T-helper 22 cell (primary cell): Measurements from ENCODE around the gene CCDC85B.
"Not testable (repeated sequence)": the region's sequence is repeated elsewhere in the genome, so short reads cannot be mapped to it uniquely, and the experiment has no call there.

Source experiments
- DNase-seq: peaks from one replicate; pipeline ENCODE4 v3.0.0-alpha.2; 2020; ENCODE audit warnings: low read depth

CCDC85B gene

DNA sequence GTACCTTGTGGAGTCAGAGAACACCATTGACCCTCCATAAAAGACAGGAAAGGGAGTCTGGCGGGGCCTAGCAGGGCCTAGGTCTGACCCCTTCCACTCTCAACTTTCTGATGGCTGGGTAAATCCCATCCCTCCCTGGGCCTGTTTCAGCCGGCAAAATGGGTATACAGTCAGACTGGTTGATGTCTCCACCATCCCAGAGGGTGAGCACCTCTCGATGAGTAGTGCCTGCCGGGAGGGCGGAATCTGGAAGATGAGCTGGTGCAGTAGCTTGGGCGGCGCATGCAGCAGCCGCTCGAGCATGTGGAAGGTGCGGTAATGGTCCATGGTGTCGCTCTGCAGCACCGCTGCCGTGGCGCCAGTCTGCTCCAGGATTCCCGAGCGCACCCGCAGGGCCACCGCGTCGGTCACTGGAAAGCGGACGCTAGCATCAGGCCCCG, 2.7 kb upstream of the CCDC85B start:
- DNase-seq, result no peak

- DNase-seq, result peak; percentile 96
These were observed 2.2 kb upstream of the CCDC85B start, which contains the start of gene FIBP for GRCh38 chr11:65888163-65888814. Gene FIBP (minus strand): TSS chr11:65888471. CDS start chr11:65888418, 53 bp downstream.

DNA sequence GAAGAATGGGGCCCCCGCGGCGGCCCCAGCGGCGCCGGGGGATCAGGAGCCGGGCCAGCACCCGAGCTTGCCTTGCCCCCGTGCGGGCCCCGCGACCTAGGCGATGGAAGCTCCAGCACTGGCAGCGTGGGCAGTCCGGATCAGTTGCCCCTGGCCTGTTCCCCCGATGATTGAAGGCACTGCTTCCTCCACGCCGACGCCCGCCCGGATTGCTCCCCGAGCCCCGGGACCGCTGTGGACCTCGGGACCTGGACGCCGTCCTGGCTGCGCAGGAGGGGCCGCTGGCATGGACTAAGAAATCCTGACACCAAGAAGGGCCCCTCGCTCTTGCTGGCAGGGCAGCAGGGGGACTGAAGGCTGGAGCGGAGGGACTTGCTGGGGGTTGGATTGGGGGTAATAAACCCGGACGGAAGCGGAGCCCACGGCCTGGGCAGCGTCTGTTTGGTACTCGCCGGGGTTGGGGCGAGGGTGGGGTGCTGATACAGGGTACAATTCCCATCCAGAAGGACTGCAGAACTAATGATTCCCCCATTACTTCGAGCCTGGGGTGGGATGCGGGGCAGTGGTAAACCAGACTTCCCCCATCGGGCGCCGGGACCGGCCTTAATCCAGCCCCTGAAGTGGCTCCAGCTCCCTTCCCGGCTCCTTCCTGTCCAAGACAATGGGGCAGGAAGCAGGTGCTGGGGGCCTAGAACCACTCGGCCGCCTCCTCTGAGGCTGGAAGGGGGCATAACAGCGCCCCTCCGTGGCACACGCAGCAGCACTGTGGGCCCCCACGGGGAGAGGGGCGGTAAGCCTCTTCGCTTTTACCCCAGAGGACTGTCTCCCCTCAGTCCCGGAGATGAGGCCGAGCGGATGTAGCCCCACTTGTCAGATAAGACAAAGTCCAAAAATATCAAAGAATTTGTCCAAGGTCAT, 1.0 kb downstream of the CCDC85B start:
- DNase-seq, result no peak

DNA sequence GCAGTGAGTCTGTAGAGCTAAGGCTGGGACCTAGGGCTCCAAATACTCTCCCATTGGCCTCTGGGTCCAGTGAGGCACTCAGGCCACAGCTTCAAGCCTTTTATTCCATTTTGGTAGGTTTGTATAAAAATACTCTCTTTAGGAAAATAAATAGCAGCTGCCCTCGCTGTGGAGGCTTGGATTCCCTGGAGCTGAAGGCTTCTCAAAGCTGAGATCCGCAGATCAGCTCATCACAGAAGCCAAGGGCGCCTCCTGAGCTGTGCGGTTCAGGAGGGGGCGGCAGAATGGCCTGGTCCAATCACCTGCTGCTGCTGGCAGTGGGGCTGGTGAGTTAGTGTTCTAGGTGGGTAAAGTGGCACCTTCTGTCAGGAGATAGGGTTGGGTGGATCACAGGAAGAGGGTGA, 1.7 kb downstream of the CCDC85B start:
- DNase-seq, result not testable (repeated sequence)

DNA sequence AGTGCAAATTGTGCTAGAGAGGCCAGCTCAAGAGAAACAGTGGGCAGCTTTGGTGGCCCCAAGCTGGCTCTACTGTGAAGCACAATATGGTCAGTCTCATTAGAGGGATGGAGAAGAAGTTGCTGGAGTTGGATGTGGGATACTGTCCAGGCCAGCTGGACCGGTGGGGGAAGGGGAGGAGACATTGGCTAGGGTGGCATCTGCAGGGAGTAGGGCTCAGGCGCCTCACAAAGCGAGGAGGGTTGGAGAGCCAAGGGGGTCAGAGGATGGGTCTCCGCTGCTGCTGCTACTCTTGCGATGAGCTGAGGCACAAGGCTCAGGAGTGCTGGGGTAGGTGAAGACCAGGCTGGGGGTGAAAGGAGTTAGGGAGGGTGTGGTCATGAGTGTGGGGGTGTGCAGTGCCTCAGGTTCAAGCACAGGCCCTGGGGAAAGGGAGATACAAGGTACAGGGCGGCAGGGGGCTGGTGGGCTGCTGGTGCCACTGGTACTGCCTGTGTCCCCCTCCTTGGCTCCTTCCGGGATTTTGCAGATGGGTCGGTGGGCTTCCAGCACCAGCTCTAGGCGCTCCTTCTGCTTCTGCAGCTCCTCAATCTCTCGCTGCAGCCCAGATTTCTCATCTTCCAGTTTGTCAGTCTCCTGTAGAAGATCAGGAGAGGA, 2.3 kb downstream of the CCDC85B start:
- no peak for DNase-seq

DNA sequence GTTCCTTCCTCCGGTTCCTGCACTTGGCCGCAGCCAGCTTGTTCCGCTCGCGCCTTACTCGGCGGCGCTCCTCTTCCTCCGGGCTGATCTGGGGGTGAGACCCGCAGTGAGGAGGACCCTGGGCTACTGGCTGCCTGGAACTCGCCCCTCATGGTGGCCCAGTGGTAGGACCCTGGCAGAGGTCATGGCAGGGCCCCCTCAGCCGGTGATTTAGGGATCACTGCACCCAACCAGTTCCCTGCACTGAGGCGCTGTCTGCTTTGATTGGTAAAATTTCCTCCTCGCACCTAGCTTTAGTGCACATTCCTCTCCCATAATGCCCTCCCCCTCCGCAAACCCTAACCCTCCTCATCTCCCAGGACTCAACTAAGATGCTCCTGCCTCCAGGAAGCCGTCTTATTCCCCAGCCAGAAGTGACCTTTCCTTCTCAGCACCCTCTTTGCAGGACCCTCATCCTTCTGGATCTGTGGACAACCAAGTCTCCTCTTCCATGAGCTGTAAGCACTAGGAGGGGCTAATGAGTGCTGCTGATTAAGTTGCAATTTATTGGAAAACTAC, 3.6 kb downstream of the CCDC85B start:
- DNase-seq, result no peak

- DNase-seq, result no peak
These were observed 5.1 kb downstream of the CCDC85B start for GRCh38 chr11:65895482-65895981.

DNA sequence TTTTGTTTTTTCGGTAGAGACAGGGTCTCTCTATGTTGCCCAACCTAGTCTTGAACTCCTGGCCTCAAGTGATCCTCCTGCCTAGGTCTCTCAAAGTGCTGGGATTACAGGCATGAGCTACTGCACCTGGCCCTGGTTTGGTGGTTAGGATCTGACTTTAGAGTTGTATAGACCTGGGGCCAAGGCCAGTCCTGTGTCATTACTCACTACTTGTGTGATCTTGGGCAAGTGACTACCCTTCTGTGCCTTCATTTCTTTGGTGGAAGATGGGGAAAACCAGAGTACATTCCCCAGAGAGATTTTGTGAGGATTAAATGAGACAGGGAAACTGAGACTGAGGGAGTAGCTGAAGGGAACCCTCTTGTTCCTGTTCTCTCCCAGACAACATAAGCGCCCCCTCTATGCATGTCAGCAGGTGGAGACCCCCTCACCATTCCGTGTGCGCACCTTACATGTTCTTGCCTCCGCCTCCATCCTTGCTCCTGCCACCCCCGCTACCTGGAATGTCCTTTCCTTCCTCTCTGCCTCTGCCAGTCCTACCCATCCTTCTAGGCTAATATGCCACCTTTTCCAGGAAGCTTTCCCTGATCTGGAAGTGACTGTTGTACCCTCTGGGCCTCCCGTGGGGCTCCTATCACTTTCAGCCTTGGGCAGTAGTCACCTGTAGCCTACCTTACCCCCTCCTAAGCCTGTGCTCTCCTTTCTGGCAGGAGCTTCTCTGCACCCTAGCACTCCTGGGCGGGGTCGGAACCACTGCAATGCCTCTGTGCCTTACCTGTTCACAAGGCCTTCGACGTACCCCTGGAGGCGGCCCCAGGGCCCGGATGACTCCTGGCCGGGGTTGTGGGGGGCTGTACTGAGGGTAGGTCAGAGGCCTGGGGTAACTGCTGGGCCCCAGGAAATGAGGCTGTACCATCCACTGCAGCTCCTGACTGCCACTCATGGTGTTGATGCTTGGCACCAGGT, 5.8 kb downstream of the CCDC85B start:
- DNase-seq, result no peak

- DNase-seq, result no peak
These were observed 6.6 kb downstream of the CCDC85B start for GRCh38 chr11:65897020-65897471.

DNA sequence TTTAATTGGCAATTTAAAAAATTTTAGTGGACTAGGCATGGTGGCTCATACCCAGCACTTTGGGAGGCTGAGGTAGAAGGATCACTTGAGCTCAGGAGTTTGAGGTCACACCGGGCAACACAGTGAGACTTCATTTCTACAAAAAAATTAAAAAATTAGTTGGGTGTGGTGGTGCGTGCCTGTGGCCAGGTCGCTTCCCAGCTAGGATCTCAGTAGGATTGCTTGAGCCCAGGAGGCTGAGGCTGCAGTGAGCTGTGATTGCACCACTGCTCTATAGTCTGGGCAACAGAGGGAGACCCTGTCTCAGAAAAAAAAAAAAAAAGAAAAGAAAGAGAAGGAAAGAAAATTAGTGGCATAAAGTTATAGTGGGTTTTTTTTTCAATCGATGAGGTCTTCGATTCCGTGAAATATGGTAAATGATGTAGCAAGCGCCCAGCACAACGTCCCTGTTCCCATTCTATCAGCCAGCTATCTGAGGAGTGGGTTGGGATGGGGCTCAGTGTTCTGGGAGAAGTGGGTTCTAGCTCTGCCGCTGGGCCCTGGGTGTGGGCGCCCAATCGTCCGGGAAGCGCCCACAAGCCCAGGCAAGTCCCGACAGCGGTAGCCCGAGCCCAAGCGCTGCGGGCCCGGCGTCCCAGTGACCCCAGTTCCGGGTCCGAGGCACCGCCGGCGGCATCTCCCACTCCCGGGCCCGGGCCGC, 8.3 kb downstream of the CCDC85B start:
- DNase-seq, result no peak

GRCh38 chr11:65899356-65900124, 9.1 kb downstream of the CCDC85B start:
- DNase-seq, result peak; percentile 44

DNA sequence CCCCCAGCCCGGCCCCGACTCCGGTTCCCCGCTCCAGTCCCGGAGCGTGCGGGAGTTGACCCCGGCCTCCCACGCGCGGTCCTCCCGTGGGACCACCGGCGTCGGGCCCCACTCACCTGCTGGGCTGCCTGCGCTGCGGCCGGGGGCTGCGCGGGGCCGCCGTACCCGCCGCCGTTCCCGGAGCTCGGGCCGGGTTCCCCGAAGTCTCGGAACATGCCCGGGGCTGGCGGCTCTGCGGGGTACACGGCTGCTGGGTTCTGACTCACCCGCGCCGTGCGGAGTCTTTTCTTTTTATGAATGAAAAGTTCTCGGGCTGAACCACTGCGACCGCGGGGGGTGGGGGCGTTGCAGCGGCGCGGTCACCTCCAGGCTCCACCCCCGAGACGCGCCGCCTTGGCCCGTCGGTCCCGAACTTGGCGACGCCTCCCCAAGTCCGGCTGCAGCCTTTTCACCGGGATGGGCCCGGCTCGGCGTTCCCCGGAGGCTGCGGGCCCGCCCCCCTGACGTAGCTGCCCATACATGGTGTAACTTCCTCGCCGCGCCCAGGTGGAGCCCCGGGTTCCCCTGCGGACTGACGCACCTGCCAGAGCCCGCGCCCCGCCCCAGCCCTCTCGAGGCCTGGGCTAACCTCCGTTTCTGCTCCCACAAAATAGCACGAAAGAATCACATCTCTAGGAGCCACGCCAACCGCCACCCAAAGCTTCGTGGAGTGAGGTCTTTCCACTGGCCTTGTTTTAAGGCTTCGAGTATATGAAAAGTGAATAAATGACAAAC, 9.8 kb downstream of the CCDC85B start, which contains the start of gene FOSL1:
Gene FOSL1, minus strand, starts transcription at position 264 of the 774 bp plus-strand sequence. Its CDS starts 49 bp downstream, at position 215.
- peak; percentile 97 for DNase-seq

DNA sequence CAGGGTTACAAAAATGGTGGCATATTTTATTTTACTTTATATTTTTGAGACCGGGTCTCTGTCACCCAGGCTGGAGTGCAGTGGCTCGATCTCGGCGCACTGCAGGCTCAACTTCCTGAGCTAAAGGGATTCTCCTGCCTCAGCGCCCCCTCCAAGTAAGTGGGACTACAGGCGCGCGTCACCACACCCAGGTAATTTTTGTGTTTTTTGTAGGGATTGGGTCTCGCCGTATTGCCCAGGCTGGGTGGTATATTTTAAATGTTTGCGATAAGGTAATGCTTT, 10.4 kb downstream of the CCDC85B start:
- DNase-seq, result no peak

DNA sequence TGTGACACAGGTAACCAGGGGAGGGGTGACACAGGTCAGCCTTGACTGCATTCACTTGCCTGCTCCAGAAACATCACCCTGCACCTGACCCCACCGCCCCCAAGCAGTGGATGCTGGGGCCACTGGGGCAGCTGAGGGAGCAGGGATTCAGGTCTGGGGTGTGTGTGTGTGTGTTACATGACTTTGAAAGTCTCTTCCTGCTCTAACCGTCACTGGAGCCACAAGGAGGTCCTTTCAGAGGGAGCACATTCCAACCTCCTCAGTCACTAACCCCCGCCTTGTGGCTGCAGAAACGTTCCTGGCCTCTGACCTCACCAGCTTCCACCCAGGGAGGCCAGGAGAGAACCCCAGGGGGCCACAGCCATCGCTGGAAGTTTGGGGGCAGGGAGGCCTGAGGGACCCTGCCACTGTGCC, 12.6 kb downstream of the CCDC85B start:
- no peak for DNase-seq

GRCh38 chr11:65903715-65904114, 13.2 kb downstream of the CCDC85B start:
- DNase-seq, result no peak

DNA sequence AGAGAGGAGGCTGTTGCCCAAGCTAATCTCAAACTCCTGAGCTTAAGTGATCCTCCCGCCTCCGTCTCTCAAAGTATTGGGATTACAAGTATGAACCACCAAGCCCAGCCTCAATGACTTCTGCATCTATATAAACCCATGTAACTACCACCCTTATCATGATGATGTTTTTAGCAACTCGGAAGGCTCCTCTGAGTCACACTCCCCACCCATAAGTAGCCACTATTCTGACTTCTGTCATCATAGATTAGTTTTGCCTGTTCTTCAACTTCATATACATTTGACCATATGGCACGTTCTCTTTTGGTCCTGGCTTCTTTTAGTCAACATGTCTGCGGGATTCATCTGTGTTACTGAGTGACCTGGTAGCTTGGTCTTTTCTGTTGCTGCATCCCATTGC, 16.1 kb downstream of the CCDC85B start:
- DNase-seq, result no peak

- no peak for DNase-seq
These were observed 17.4 kb downstream of the CCDC85B start for GRCh38 chr11:65907878-65908277.

DNA sequence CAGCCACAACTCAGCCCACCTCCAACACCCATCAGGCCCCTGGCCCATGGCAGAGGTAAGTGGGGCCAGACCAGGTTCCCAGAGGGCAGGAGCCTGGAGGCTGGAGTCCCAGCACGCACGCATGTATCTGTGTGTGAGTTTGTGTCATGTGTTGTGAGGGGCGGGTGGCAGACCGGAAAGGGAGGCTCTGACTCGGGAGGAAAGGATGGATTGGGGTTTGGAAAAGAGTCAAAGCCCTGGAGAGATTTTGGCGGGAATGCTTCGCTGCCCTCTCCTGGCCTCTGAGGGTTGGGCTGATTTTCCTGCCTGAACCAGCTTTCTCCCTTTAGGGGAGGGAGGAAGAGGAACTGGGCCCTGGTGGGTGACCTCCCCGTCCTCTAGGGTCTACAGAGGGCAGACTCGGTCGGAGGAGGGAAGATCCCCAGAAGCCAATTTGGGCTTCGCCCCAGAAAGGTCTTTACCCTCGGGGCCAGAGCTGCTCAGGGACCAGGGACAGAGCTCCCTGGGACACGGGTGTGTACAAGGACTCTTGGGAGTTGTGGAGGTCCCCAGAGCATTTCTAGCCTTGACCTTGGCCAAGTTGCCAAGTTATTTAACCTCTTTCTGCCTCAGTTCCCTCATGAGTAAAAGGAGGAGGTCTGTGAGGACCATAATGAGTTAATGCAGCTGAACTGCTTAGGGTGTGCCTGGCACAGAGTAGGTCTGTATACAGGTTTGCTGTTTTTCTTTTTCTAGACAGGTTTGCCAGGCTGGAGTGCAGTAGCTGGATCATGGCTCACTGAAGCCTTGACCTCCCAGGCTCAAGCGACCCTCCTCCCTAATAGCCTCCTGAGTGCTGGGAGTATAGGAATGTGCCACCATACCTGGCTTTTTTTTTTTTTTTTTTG, 21.5 kb downstream of the CCDC85B start:
- DNase-seq, result no peak
